ENCODE measurements around the gene RALBP1.
"Not testable (repeated sequence)": the region's sequence is repeated elsewhere in the genome, so short reads cannot be mapped to it uniquely, and the experiment has no call there.

RALBP1 gene

DNA sequence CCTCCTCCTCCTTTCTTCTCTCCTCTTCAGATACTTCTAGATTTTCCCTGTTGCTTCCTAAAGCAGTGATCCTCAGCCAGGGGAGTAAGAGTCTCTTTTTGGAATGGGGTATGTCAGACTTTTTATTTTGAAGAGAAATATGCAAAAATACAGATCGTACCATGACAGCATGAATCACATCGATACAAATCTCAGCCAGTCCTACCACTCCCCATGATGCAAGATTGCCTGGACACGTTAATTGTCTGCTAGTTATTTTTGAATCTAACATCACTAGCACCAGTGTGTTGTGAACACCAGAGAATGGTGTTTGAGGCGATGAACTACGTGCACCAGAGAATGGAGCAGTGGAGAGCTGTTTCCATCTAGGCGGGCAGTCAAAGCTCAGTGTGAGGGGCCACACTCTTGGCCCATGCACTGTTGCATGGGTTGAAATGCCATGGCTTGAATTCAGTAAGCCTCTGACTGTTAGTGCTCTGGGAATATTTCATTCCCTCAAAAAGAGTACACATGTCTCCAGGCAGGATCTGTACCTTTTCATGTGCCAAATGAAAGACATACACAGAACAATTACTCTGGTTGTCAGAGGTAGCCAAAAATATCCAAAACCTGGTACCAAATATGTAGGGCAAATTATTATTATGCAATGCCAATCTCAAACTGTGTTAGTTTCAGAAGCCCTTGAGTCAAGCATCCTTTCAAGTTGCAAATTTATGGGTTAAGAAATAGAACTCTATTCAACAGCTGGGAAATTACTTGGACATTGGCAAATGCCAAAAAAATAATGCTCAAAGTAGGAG is 46.3 kb upstream of the RALBP1 start:
- no peak for TF ChIP-seq EZH2 (optimal IDR thresholded peaks at IDR 0.05; ENCODE audit: low read depth, low read length)
- no peak for TF ChIP-seq EZH2phosphoT487 (IDR thresholded peaks at IDR 0.05; ENCODE audit: low read length)
- TF ChIP-seq, protein P1, sequence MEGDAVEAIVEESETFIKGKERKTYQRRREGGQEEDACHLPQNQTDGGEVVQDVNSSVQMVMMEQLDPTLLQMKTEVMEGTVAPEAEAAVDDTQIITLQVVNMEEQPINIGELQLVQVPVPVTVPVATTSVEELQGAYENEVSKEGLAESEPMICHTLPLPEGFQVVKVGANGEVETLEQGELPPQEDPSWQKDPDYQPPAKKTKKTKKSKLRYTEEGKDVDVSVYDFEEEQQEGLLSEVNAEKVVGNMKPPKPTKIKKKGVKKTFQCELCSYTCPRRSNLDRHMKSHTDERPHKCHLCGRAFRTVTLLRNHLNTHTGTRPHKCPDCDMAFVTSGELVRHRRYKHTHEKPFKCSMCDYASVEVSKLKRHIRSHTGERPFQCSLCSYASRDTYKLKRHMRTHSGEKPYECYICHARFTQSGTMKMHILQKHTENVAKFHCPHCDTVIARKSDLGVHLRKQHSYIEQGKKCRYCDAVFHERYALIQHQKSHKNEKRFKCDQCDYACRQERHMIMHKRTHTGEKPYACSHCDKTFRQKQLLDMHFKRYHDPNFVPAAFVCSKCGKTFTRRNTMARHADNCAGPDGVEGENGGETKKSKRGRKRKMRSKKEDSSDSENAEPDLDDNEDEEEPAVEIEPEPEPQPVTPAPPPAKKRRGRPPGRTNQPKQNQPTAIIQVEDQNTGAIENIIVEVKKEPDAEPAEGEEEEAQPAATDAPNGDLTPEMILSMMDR (IDR thresholded peaks at IDR 0.05; ENCODE audit: low read length) = no peak
- H3K27me3 ChIP-seq (replicated peaks; ENCODE audit: insufficient read depth, low read length) = no peaks in the 10 kb centered on the region
- no peaks in the 10 kb centered on the region for H3K79me2 ChIP-seq (ENCODE audit: low read length)
- no peak overlapping the region for H3K4me3 ChIP-seq (ENCODE audit: low read length)
- no peaks in the 10 kb centered on the region for H3K9me3 ChIP-seq (replicated peaks; ENCODE audit: insufficient read depth, low read length)
- H3K9ac ChIP-seq (ENCODE audit: low read length) = no peak overlapping the region
- no peaks in the 10 kb centered on the region for H3K4me1 ChIP-seq (ENCODE audit: low read length)
- no peaks in the 10 kb centered on the region for H3K36me3 ChIP-seq (replicated peaks; ENCODE audit: insufficient read depth, low read length)
- H3F3A ChIP-seq (ENCODE audit: insufficient read depth, low read length) = no peaks in the 10 kb centered on the region
- H3K4me2 ChIP-seq (ENCODE audit: low read depth, low read length) = no peak overlapping the region
- DNase-seq = no peak
- no peaks in the 10 kb centered on the region for H4K20me1 ChIP-seq (ENCODE audit: insufficient read depth, low read length)
- H3K27ac ChIP-seq (ENCODE audit: low read length) = no peak overlapping the region
- no peaks in the 10 kb centered on the region for H3K9me2 ChIP-seq (replicated peaks; ENCODE audit: insufficient read depth, low read length)
- H2AFZ ChIP-seq (ENCODE audit: low read length) = no peak overlapping the region

DNA sequence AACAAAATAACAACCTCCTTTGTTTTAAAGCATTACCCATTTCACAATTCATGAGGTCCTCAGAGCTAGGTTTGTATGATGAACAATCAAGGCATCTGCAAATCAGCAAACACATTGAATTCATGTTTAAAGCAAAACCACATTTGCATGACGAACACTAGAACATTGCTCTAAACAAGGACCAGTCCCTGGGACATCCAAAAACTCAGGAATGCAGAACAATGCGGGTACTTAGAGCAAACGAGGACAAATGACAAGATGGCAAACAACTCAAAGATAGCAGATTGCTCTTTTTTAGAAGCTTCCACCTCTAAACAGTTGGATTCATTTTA is 45.7 kb upstream of the RALBP1 start:
- Histone ChIP-seq H3K4me1 (ENCODE audit: low read length) (no peaks in the 10 kb centered on the region), H3K27me3 (replicated peaks; ENCODE audit: insufficient read depth, low read length) (no peaks in the 10 kb centered on the region), H2AFZ (ENCODE audit: low read length) (no peak overlapping the region), H3K9ac (ENCODE audit: low read length) (no peak overlapping the region), H3K36me3 (replicated peaks; ENCODE audit: insufficient read depth, low read length) (no peaks in the 10 kb centered on the region), H3K4me3 (ENCODE audit: low read length) (no peak overlapping the region), H3F3A (ENCODE audit: insufficient read depth, low read length) (no peaks in the 10 kb centered on the region), H4K20me1 (ENCODE audit: insufficient read depth, low read length) (no peaks in the 10 kb centered on the region), H3K27ac (ENCODE audit: low read length) (no peak overlapping the region), H3K4me2 (ENCODE audit: low read depth, low read length) (no peak overlapping the region), H3K9me3 (replicated peaks; ENCODE audit: insufficient read depth, low read length) (no peaks in the 10 kb centered on the region), H3K79me2 (ENCODE audit: low read length) (no peaks in the 10 kb centered on the region), H3K9me2 (replicated peaks; ENCODE audit: insufficient read depth, low read length) (no peaks in the 10 kb centered on the region)
- TF ChIP-seq, protein P1 (IDR thresholded peaks at IDR 0.05; ENCODE audit: low read length) = no peak
- TF ChIP-seq EZH2 (optimal IDR thresholded peaks at IDR 0.05; ENCODE audit: low read depth, low read length) (no peak), EZH2phosphoT487 (IDR thresholded peaks at IDR 0.05; ENCODE audit: low read length) (no peak)
- DNase-seq = no peak

DNA sequence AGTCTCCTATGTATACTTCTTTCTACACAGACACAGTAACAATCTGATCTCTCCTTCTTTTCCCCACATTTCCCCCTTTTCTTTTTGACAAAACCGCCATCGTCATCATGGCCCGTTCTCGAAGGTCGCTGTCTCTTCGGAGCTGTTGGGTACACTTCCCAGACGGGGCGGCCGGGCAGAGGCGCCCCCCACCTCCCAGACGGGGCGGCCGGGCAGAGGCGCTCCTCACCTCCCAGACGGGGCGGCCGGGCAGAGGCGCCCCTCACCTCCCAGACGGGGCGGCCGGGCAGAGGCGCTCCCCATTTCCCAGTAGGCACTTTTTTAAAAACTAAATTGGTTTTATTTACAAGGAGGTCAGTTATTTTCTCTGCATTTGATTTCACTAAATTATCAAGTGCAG is 45.0 kb upstream of the RALBP1 start:
- not testable (repeated sequence) for H3F3A ChIP-seq (ENCODE audit: insufficient read depth, low read length); DNase-seq

DNA sequence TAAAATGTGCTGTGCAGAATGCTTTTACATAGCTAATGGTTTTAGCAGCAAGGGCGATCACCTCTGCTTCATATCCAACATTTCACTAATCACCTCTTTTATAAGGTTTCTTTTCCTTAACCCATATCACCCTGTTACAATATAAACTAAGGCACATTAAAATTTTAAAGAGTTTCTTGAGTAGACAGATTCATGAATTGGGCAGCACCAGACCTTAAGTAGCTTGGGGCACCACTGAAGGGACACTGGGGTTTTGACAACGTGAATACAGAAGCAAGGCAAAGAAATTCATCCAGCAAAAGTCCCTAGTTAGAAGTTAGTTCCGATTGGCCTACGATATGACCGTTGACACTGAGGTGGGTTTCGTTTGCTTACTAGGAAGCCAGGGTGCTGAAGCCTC is 44.0 kb upstream of the RALBP1 start:
- Histone ChIP-seq H3K27me3 (replicated peaks; ENCODE audit: insufficient read depth, low read length) (no peaks in the 10 kb centered on the region), H3K36me3 (replicated peaks; ENCODE audit: insufficient read depth, low read length) (no peaks in the 10 kb centered on the region), H3K9me3 (replicated peaks; ENCODE audit: insufficient read depth, low read length) (no peaks in the 10 kb centered on the region), H4K20me1 (ENCODE audit: insufficient read depth, low read length) (no peaks in the 10 kb centered on the region), H3K79me2 (ENCODE audit: low read length) (no peaks in the 10 kb centered on the region), H3K27ac (ENCODE audit: low read length) (no peak overlapping the region), H3K9ac (ENCODE audit: low read length) (no peak overlapping the region), H3K9me2 (replicated peaks; ENCODE audit: insufficient read depth, low read length) (no peaks in the 10 kb centered on the region), H3F3A (ENCODE audit: insufficient read depth, low read length) (no peaks in the 10 kb centered on the region), H3K4me3 (ENCODE audit: low read length) (no peak overlapping the region), H3K4me1 (ENCODE audit: low read length) (no peaks in the 10 kb centered on the region), H3K4me2 (ENCODE audit: low read depth, low read length) (no peak overlapping the region), H2AFZ (ENCODE audit: low read length) (no peak overlapping the region)
- TF ChIP-seq EZH2 (optimal IDR thresholded peaks at IDR 0.05; ENCODE audit: low read depth, low read length) (no peak), EZH2phosphoT487 (IDR thresholded peaks at IDR 0.05; ENCODE audit: low read length) (no peak)
- TF ChIP-seq, protein P1 (IDR thresholded peaks at IDR 0.05; ENCODE audit: low read length) = no peak
- DNase-seq = no peak

More for the DNA sequence above, 45.0 kb upstream of the RALBP1 start:
- H3K4me3 ChIP-seq (ENCODE audit: low read length); H3K9ac ChIP-seq (ENCODE audit: low read length); H3K27ac ChIP-seq (ENCODE audit: low read length); H2AFZ ChIP-seq (ENCODE audit: low read length); H3K9me3 ChIP-seq (replicated peaks; ENCODE audit: insufficient read depth, low read length); H3K27me3 ChIP-seq (replicated peaks; ENCODE audit: insufficient read depth, low read length); H3K36me3 ChIP-seq (replicated peaks; ENCODE audit: insufficient read depth, low read length); H3K9me2 ChIP-seq (replicated peaks; ENCODE audit: insufficient read depth, low read length); H4K20me1 ChIP-seq (ENCODE audit: insufficient read depth, low read length); H3K4me1 ChIP-seq (ENCODE audit: low read length); H3K4me2 ChIP-seq (ENCODE audit: low read depth, low read length); H3K79me2 ChIP-seq (ENCODE audit: low read length): not testable (repeated sequence)

DNA sequence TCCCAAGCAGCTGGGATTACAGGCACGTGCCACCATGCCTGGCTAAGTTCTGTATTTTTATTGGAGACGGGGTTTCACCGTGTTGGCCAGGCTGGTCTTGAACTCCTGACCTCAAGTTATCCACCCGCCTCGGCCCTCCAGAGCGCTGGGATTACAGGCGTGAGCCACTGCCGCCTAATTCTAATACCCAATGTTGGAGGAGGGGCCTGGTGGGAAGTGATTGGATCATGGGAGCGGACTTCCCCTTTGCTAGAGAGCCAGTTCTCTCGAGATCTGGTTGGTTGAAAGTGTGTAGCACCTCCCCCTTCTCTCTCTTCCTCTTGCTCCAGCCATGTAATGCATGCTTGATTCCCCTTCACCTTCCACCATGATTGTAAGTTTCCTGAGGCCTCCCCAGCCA is 42.2 kb upstream of the RALBP1 start:
- H3K9ac ChIP-seq (ENCODE audit: low read length); H3K36me3 ChIP-seq (replicated peaks; ENCODE audit: insufficient read depth, low read length); H3F3A ChIP-seq (ENCODE audit: insufficient read depth, low read length); H3K9me3 ChIP-seq (replicated peaks; ENCODE audit: insufficient read depth, low read length); H3K9me2 ChIP-seq (replicated peaks; ENCODE audit: insufficient read depth, low read length); DNase-seq; H3K4me1 ChIP-seq (ENCODE audit: low read length); H3K4me2 ChIP-seq (ENCODE audit: low read depth, low read length); H2AFZ ChIP-seq (ENCODE audit: low read length); H3K27ac ChIP-seq (ENCODE audit: low read length); H3K79me2 ChIP-seq (ENCODE audit: low read length); H4K20me1 ChIP-seq (ENCODE audit: insufficient read depth, low read length); H3K27me3 ChIP-seq (replicated peaks; ENCODE audit: insufficient read depth, low read length); H3K4me3 ChIP-seq (ENCODE audit: low read length): not testable (repeated sequence)

All from MM.1S (cell line).